ENCODE results near the gene PNMA1. TPM values are rescaled to one million over a fixed set of nuclear protein-coding genes. Genes with fewer than 3 reads are reported as not detected.

The PNMA1 gene
- total and polyA plus RNA-seq, 2 of the 13 experiments (the other 11 are each of a cell fraction or from before 2014, with no cell fraction given), result 7.0 to 8.3 TPM

GRCh38 chr14:73753124-73753886 lies 39.1 kb upstream of the PNMA1 start (continued):
- TF ChIP-seq SMARCC2 (IDR thresholded peaks at IDR 0.05), result no peak
- TF ChIP-seq EP300 (IDR thresholded peaks at IDR 0.05; ENCODE audit: low read depth in 2 of 2, low read length in 2 of 2), result peak in 1 of 2 experiments; percentile 30; a peak in 1 of 4 replicates
- peak; percentile 8; the same call in 1 of the 2 replicates for TF ChIP-seq EP300 (CRISPR knock-in tag; IDR thresholded peaks at IDR 0.05; ENCODE audit: borderline replicate concordance)
- TF ChIP-seq HNF4G (IDR thresholded peaks at IDR 0.05; ENCODE audit: borderline replicate concordance, low read depth, low read length), result peak; percentile 91
- peak; percentile 91; the same call in 1 of the 2 replicates for TF ChIP-seq HNF4G (CRISPR knock-in tag; IDR thresholded peaks at IDR 0.05; ENCODE audit: borderline replicate concordance, low read depth)
- TF ChIP-seq ZNF766 (CRISPR knock-in tag; IDR thresholded peaks at IDR 0.05; ENCODE audit: borderline replicate concordance), result no peak
- 0 out of 2 replicates have a peak, but pooled peaks have one; percentile 56 for TF ChIP-seq ZNF264 (CRISPR knock-in tag; IDR thresholded peaks at IDR 0.05)
- TF ChIP-seq ZHX2 (IDR thresholded peaks at IDR 0.05; ENCODE audit: low read depth), result 0 out of 2 replicates have a peak, but pooled peaks have one; percentile 36
- TF ChIP-seq ZHX2 (CRISPR knock-in tag; IDR thresholded peaks at IDR 0.05; ENCODE audit: borderline replicate concordance), result no peak
- 0 out of 2 replicates have a peak, but pooled peaks have one; percentile 21 for TF ChIP-seq KDM6A (CRISPR knock-in tag; IDR thresholded peaks at IDR 0.05; ENCODE audit: low read depth)
- TF ChIP-seq ZKSCAN8 (CRISPR knock-in tag; IDR thresholded peaks at IDR 0.05; ENCODE audit: borderline replicate concordance), result peak; percentile 67; the same call in 1 of the 2 replicates
- TF ChIP-seq ZNF678 (CRISPR knock-in tag; IDR thresholded peaks at IDR 0.05), result no peak
- TF ChIP-seq MED1 (CRISPR knock-in tag; IDR thresholded peaks at IDR 0.05), result peak; percentile 73
- peak; percentile 84; the same call in 1 of the 2 replicates for TF ChIP-seq ZBTB42 (CRISPR knock-in tag; IDR thresholded peaks at IDR 0.05)
- TF ChIP-seq MYC (CRISPR knock-in tag; IDR thresholded peaks at IDR 0.05; ENCODE audit: borderline replicate concordance), result peak; percentile 67; the same call in 1 of the 2 replicates
- TF ChIP-seq ZNF274 (CRISPR knock-in tag; IDR thresholded peaks at IDR 0.05), result 0 out of 2 replicates have a peak, but pooled peaks have one; percentile 15
- TF ChIP-seq, protein P1, sequence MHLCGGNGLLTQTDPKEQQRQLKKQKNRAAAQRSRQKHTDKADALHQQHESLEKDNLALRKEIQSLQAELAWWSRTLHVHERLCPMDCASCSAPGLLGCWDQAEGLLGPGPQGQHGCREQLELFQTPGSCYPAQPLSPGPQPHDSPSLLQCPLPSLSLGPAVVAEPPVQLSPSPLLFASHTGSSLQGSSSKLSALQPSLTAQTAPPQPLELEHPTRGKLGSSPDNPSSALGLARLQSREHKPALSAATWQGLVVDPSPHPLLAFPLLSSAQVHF (CRISPR knock-in tag; IDR thresholded peaks at IDR 0.05), result no peak
- 0 out of 2 replicates have a peak, but pooled peaks have one; percentile 27 for TF ChIP-seq ZNF543 (CRISPR knock-in tag; IDR thresholded peaks at IDR 0.05)
- 0 out of 2 replicates have a peak, but pooled peaks have one; percentile 24 for TF ChIP-seq MIER2 (CRISPR knock-in tag; IDR thresholded peaks at IDR 0.05)
- peak; percentile 49; the same call in 1 of the 2 replicates for TF ChIP-seq MLX (CRISPR knock-in tag; IDR thresholded peaks at IDR 0.05)
- no peak for TF ChIP-seq ETS1 (CRISPR knock-in tag; IDR thresholded peaks at IDR 0.05)

Measured in HepG2 (cell line).